NCI-H510A treated with DMSO at 0.1 percent for 48 hours (cell line): ENCODE measurements around the gene TEPSIN.
"Not testable (repeated sequence)": the region's sequence is repeated elsewhere in the genome, so short reads cannot be mapped to it uniquely, and the experiment has no call there.

Experiments used
- DNase-seq: peaks from one replicate; lab custom pipeline; 2025; lab: John Stamatoyannopoulos, UW

TEPSIN gene

GRCh38 chr17:81235822-81236740, 2.8 kb downstream of the TEPSIN start:
- DNase-seq: no peak

GRCh38 chr17:81234940-81235821, 3.7 kb downstream of the TEPSIN start:
- no peak for DNase-seq

GRCh38 chr17:81234506-81234855, 4.4 kb downstream of the TEPSIN start:
- no peak for DNase-seq

- no peak for DNase-seq
Observed at GRCh38 chr17:81233811-81234505, 4.9 kb downstream of the TEPSIN start.

- DNase-seq: no peak
Observed at GRCh38 chr17:81233316-81233715, 5.5 kb downstream of the TEPSIN start.

GRCh38 chr17:81232616-81233241, 6.1 kb downstream of the TEPSIN start:
- DNase-seq: no peak

- no peak for DNase-seq
Observed at GRCh38 chr17:81231766-81232581, 6.9 kb downstream of the TEPSIN start.

- DNase-seq: no peak
Observed at GRCh38 chr17:81231121-81231645, 7.7 kb downstream of the TEPSIN start.

GRCh38 chr17:81230043-81230820, 8.6 kb downstream of the TEPSIN start:
- DNase-seq: no peak

GRCh38 chr17:81229666-81229920, 9.3 kb downstream of the TEPSIN start:
- no peak for DNase-seq

- no peak for DNase-seq
Observed at GRCh38 chr17:81228834-81229665, 9.8 kb downstream of the TEPSIN start.

GRCh38 chr17:81228420-81228819, 10.4 kb downstream of the TEPSIN start:
- no peak for DNase-seq

- DNase-seq: not testable (repeated sequence)
Observed at GRCh38 chr17:81227630-81228029, 11.2 kb downstream of the TEPSIN start.

GRCh38 chr17:81223762-81224130, 15.1 kb downstream of the TEPSIN start:
- DNase-seq: no peak

- peak; percentile 96 for DNase-seq
Observed at GRCh38 chr17:81222906-81223761, 15.7 kb downstream of the TEPSIN start, which contains the start of gene CEP131. Gene CEP131 (minus strand): TSS chr17:81222965. CDS start chr17:81220056, 2,909 bp downstream.

- no peak for DNase-seq
Observed at GRCh38 chr17:81222620-81222905, 16.3 kb downstream of the TEPSIN start.

- DNase-seq: no peak
Observed at GRCh38 chr17:81221842-81222619, 16.8 kb downstream of the TEPSIN start.

- DNase-seq: peak; percentile 16
Observed at GRCh38 chr17:81221371-81221841, 17.4 kb downstream of the TEPSIN start.
